Placental pericyte (primary cell): ENCODE measurements around the gene MAMLD1. TPM values are rescaled to one million over a fixed set of nuclear protein-coding genes. Genes with fewer than 3 reads are reported as not detected.

Experiments
- total RNA-seq: library from RNA; depleted of rRNA; stranded (reverse); fragments of >200 nt; gene quantifications from 2 replicates; pipeline ENCODE4 v1.2.3, GENCODE V29; 2012

The MAMLD1 gene, protein sequence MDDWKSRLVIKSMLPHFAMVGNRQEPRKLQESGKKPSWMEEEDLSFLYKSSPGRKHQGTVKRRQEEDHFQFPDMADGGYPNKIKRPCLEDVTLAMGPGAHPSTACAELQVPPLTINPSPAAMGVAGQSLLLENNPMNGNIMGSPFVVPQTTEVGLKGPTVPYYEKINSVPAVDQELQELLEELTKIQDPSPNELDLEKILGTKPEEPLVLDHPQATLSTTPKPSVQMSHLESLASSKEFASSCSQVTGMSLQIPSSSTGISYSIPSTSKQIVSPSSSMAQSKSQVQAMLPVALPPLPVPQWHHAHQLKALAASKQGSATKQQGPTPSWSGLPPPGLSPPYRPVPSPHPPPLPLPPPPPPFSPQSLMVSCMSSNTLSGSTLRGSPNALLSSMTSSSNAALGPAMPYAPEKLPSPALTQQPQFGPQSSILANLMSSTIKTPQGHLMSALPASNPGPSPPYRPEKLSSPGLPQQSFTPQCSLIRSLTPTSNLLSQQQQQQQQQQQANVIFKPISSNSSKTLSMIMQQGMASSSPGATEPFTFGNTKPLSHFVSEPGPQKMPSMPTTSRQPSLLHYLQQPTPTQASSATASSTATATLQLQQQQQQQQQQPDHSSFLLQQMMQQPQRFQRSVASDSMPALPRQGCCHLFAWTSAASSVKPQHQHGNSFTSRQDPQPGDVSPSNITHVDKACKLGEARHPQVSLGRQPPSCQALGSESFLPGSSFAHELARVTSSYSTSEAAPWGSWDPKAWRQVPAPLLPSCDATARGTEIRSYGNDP
- 1.7 and 1.8 TPM in 2 replicates for total RNA-seq

GRCh38 chrX:150362599-150363481, at the start of gene MAMLD1:
TSS of gene MAMLD1 (plus strand) at chrX:150363317. CDS start at chrX:150445517, 82,200 bp downstream.

Other genes starting within 250 kb of the MAMLD1 start
- 8.0 and 8.3 TPM in 2 replicates for gene MTM1, start 205.3 kb downstream of the MAMLD1 start, total RNA-seq